NOMO-1 treated with dmso at 0.1 percent for 144 hours (cell line): Measurements from ENCODE around the gene ATP6V0E2.

Source experiments
- DNase-seq: peaks from one replicate; lab custom pipeline; 2025; ENCODE audit not compliant: unreplicated experiment; lab: John Stamatoyannopoulos, UW

Gene ATP6V0E2

DNA sequence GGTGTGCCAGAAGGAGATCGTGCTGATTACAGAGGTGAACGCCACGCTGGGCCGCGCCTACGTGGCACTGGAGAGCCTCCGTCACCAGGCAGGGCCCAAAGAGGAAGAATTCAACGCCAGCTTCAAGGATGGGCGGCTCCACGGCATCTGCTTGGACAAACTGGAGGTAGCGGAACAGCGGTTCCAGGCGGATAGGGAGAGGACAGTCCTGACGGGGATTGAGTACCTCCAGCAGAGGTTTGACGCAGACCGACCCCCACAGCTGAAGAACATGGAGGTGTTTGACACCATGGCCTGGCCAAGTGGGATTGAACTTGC, 12.1 kb upstream of the ATP6V0E2 start:
- DNase-seq: no peak

DNA sequence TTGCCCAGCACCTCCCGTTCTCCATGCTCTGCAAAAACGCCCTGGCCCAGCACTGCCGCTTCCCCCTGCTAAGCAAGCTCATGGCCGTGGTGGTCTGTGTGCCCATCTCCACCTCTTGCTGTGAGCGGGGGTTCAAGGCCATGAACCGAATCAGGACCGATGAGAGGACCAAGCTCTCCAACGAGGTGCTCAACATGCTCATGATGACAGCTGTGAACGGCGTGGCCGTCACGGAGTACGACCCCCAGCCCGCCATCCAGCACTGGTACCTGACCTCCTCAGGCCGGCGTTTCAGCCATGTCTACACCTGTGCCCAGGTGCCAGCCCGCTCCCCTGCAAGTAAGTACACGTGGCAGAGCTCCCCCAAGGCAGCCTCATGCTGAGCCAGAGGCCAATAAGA, 11.6 kb upstream of the ATP6V0E2 start:
- DNase-seq: no peak

DNA sequence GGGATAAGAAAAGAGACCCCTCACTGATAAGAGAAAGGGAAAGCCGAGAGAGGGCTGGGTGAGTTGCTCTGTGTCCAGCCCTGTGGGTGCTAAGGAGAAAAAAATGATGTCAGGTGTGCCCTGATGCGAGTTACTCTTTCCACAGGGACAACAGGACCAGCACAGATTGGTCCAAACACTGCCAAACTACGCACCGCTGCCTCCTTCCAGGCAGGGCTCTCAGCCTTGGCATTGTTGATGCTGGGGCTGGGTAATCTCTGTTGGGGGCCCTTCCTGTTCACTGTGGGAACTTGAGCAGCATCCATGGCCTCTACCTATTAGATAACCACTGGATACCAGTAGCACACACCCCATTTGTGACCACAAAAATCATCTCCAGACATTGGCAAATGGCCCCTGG, 10.3 kb upstream of the ATP6V0E2 start:
- DNase-seq: no peak

DNA sequence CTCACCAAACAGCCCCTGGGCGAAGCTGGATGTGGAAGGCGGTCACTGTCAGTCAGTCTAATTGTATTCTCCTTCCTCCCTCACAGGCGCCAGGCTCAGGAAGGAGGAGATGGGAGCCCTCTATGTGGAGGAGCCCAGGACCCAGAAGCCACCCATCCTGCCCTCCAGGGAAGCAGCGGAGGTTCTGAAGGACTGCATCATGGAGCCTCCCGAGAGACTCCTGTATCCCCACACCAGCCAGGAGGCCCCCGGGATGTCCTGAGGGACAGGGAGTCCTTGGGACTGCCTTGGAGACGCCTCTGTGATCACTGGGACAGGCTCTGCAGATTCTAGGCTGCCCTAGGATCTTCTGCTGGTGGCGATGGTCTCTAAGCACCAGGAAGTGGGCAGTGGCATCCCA, 9.7 kb upstream of the ATP6V0E2 start:
- no peak for DNase-seq

DNA sequence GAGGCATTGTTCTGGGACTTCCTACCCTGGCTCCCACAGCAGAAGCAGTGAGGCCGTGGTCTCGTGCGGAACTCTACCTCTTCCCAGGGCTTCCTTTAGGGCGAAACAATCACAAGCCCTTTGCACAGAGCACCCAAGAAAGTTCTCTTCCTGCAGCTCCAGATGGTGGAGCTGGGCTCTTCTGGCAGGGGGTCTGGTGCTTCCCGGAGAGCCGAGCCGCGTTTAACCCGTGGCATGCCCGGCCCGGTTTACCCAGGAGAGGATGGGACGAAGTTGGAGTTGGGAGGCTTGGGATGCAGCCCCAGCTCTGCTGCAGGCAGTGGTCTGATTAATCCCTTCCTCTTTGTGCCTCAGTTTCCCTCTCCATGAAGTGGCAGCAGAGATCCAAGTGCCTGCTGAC, 9.0 kb upstream of the ATP6V0E2 start:
- no peak for DNase-seq

DNA sequence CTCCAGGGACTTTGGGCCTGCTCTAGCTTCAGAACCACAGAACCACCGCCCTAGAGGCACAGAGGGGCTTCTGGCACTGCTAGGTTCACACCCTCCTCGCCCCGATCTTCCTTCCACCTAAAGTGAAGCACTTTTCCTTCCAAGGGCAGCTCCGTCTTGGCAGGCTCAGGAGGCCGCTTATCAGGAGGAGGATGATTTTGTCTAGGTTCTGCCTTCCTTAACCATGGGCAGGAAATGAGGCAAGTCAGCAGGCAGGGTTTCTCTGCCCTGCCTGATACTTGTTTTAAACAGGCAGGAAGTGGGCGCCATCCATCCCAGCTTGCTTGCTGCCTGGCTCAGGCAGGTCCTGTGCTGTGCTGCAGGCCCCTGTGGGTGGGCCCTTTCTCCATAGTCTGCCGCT, 8.3 kb upstream of the ATP6V0E2 start:
- DNase-seq: no peak

DNA sequence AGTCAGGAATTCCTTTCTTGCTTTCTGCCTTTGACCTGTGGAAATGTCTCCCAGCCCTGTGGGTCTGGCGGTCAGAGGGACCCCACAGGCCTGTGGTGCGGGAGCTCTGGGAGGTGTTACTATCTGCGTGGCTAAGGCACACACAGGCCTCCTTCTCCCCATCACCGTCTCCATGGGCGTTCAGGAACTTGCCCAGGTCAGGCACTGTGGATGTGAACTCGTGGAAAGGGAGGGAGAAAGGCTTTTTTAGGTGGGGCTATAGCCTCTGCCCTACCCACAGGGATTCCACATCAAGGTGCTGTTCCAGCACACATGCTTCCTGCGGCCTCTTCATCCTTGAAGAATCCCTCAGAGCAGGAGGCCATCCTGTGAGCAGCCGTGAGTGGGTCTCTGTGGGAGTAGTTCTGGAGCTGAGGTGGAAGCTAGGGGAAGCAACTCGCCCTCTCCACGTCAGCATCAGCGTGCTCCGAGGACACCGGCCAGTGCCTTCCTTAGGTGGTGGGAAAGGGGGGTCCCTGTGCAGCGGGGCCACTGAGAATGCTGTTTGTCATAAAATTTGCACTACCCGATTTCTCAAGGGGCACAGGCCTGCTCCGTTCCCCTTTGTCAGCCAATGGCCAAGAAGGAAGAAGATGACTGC, 7.5 kb upstream of the ATP6V0E2 start:
- no peak for DNase-seq

DNA sequence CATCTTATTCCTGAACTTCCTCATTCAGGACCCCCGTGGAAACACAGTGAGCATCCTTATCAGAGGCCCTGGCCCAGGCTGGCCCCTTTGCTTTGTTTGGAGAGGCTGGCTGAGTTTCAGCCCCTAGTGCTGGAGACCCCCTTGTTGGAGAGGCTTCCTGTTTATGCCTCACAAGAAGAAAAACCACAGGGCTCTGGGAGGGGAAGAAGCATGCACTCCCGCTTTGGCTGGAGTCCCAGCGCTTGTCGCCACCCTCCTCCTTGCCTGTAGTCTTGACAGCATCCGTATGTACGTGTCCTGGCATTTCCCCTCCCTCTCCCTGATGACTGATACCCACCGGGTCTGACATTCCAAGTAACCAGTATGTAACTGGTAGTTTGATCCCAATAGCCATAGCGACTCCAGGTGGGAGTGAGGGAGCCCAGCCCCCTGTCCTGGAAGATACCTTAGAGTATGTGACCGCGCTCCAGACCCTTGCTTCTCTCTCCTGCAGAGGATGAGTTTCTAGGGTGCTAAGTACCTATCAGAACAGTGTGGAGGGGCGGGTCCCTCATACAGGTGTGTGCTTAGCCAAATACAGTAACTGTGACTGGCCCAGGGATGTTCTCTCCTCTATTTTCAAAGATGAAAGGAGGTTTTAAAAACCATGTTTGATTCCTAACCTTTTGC, 6.9 kb upstream of the ATP6V0E2 start:
- no peak for DNase-seq

DNA sequence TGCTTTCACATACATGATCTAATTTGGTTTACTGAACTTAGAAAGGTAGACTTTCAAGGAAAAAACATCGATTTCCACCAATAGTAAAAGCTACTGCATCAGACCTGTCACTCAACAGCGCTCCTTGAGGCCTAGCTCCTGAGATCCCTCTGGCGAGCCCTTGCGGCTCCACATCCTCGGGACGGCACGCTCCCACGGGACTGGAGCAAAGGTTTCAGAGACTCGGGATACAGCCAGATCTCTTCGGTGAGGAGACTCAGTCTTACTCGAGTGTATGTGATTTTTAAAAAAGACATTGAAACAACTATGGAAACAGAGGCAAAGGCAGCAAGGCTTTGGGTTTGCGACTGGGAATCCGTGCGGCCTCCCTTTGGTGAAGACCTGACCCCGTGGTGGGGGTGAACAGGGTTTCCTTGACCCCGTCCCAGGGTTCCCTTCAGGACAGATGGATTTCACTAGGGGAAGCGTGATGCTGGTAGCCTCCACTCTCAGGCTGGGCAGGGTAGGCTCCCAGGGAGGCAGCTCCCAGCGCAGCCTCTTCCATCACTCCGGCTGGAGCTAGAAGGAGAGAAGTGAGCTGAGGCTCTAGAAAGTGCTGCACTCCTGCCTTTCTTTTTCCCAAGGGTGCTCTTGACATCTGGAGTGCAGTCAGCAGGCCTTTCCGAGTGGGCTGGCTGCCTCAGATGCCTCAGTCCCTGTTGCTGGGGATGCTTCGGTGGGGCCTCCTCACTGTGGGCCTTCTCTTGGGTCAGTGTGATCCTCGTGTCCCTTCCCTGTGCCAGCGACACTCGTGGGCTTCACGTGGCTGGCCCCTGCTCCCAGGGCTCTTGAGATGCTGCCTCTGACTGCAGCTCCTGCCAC, 5.8 kb upstream of the ATP6V0E2 start:
- DNase-seq: no peak

DNA sequence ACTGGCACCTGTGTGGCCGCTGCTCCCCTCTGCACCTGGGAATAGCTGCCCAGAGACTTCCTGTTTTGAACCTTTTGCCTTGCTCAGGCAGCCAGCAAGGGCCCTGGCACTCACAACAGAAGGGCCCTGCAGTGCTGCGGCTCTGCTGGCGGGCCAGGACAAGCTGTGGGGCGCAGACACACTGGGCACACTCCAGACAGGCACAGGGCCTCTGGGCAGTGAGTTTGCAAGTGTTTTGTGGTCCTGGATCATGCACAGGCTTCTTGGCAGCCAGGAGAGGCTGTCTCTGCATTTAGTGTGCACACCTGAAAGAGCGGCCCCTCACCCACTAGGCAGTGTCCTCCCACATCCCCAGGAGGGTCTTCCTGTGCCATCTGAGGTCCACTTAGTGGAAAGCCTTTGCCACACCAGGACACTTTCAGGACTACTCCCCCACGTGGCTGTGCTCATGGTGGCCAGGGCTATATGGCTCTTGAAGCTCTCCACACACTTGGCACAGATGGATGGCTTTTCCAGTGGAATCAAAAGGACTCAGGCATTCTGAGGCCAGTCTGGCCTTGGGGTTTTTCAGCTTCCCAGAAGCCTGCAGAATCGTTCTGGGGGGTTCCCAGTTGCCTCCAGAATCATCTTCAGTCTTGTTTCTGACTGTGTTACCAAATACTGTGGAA, 5.0 kb upstream of the ATP6V0E2 start:
- no peak for DNase-seq

DNA sequence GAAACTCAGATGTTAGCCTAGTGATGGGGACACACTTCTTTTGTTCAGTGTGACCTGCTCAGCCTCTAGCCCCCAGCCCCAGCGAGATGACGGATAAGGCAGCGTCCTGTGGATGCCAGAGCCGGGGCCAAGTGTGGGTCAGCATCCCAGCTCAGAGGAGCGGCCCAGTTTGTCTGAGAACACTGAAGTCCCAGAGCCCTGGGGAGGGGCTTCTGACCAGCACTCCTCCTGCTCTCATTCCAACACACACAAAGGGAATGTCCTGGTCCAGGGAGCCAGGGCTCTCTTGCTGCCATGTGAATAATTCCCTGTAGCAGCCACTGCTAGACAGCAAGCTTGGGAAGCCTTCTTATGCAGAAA, 4.5 kb upstream of the ATP6V0E2 start:
- DNase-seq: no peak

DNA sequence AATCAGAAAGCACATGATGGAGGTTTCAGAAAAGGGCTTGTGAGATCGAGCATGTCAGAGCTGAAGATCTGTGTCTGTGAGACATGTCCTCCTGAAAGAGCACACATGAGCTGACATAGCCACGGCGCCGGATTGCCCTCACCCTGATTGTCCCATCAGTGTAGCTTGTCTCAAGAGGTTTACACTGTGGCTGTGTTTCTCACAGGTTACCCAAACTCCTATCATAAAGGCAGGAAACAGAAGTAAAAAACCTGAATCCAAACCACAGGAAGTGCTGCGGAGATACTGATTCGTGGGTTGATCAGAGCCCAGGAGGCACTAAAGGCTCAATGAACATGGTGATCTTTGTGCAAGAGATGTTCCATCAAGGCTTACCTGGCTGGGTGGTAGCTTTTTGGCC, 3.9 kb upstream of the ATP6V0E2 start:
- no peak for DNase-seq

DNA sequence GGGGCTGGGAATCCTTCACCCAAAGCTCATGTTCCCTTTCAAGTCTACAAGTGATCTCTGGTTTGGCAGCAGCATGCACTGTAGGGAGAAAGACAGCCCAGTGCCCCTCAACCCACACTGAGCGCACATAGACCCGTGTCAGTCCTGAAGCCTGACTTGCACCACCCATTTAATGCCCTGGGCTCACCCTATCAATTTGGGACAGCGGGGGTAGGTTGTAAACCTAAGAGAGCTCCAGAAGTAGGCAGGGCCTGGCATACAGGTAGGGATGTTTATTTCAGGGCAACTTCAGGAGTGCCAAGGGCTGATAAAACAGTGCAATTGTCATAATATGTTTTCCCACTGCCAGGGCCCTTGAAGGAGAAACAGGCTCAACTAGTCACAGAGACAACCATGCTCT, 3.5 kb upstream of the ATP6V0E2 start:
- DNase-seq: no peak

DNA sequence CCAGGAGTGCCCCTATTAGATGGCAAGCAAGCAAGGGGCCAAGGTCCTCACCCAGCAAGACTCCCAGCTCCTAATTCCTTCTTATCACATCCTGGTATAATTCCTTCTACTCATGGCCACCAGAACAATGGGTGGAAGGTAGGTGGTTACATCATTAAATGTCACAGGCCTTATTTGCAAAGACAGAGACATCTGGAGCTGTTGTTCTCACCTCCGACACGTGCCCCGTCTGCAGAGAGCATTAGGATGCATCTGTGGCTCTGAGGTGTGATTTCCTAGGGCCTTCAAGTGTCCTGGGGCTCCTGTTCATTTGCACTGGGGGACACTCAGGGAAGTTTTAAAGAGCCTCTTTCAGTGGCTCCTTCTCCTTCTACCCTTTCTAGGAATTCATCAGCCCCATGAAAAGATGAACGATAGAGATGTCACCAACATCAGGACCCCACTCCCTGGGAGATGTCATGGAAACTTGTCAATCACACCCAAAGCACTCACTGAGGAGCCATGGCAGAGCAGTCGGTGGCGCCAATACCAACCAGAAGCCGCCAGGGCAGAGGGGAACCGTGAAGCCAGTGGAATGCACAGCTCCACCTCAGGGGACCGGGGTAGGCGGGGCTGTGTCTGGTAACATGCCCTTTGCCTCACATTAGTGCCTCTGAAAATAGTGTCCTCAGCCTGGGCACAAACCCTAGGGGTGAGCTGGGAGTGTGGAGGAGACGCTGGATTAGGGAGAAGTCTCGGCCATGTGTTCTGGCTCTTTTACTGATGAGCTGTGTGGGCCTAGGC, 2.9 kb upstream of the ATP6V0E2 start:
- no peak for DNase-seq

DNA sequence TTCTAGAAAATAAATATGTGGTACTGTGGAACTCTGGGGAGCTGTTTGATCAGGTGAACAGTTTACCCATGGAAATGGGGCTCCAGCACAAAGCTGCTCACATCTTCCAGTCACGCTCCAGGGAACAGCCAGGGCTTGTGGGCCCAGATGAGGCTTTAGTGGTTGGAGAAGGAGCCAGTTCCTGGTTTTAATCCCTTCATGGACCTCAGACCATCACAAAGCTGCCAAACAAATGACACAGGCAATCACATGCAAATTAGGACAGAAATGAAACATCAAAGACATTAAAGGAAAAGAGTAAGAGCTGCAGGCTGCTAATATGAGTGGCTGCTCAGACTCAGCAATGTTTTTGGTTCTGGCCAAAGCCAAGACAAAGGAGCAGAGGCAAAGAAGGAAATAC, 2.2 kb upstream of the ATP6V0E2 start:
- no peak for DNase-seq

DNA sequence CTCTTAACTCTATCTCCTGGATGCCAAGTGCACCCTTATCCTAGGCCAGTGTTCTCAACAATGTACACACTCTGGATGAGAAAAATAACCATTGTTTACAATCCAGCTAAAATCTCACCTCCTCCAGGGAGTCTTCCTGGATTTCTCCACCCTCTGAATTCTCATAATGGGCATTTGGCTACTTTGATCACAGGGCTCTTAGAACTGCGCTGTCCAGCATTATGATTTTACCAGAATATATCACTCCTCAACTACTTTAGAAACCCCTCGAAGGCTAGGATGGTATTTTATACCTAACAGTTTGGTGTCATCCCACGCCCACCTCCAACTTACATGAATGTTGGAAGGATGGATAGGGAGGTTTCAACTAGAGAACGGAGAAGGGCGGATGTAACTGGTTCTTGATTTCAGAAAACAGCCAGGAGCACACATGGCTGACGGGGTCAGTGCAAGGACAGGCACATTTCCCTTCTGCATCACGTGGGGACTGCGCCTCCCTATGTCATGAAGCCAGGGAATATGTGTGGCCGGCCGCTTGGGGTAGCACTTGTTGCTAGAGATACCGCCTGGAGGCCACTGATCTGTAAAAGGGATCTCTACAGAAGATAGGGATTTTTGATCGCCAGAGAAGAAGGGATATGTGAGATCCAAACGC, 1.2 kb upstream of the ATP6V0E2 start:
- peak; percentile 0 for DNase-seq

DNA sequence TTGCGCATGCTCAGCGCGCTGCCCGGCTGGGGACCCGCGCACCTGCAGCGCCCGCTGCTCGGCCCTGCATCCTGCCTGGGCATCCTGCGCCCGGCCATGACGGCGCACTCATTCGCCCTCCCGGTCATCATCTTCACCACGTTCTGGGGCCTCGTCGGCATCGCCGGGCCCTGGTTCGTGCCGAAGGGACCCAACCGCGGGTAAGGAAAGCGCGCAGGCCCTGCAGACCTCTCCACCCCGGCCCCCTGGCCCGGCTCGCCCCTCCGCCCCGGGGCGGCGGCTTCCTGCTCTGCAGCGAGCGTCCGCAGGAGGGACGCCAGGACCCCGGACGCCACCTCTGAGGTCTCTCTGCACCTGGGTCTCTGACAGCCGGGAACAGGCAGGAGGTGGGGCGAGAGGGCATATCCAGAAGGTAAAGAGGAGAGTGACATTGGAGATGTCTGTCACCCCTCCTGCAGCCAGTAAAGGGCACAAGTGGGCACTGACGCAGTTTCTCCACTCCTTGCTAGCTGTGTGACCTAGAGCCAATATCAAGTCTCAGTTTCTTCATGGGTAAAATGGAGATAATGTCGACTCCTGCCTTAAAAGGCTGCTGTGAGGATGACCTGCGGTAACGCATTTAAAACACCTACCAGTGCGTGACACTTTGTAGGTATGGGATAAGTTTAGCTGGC, 338 bp downstream of the ATP6V0E2 start:
- DNase-seq: no peak

DNA sequence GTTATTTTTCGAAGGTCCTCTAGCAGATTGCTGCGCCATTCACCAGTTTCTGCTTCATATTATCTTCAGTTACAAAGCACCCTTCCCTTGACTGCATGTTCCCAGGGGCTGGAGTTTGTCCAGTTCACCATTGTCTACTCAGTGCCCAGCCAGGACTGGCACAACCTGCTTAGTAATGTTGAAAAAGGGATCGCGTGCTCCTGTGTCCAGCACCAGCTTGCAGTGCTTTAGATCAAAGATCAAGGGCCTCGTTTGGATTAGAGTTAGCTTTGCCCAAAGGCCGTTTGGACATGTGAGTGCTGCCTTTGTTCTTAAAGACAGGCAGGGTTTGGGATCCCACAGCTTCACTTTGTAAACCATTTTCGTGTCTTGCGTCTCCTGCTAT, 867 bp downstream of the ATP6V0E2 start:
- DNase-seq: no peak

DNA sequence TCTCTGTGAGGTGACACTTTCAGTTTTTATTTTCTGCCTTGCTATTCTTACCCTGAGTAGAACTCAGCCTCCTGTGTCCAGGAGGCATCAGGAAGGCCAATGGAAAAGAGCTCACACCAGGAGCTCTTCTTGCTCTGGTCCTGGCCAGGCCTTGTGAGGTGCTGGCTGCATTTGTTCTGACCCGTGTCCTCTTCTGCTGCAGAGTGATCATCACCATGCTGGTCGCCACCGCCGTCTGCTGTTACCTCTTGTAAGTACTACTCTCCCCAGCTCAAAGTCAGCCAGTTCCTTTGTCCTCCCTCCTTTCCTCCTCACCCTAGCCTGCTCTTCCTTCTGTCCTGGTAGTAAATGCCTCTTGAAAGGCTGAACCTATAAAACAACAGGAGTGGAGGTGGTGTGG, 1.6 kb downstream of the ATP6V0E2 start:
- DNase-seq: no peak

DNA sequence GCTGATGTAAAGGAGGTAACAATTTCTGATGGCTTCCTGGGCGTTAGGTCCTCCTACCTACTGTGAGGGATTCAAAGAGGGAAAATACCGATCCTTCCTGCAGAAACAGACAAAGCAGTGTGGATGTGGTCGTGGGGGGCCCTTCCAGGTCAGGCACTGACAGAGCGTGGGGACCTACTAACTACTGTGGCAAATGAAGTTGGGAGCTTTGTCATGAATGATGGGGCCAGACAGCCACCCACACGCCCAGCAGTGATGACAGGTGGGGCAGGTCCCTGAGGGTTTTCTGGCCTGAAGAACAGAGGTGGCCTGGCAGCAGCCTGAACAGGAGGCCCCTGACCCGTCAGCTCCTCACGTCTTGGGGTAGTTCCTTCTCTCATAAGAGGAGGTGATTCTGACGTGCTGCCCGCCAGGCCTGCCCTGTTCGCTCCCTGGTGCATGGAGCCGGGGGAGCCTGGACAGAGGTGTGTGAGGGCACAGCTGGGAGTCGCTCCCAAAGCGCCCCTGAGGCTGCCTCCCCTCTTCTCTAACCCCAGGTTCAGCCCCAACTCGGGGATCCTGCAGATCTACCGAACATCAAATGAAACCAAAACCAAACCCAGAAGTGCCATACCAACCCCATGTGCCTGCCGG, 4.2 kb downstream of the ATP6V0E2 start:
- no peak for DNase-seq
